GM19452 (cell line): Measurements from ENCODE around the gene PPP1R13L.
A peak's percentile ranks its signal among the peaks of the same experiment; 100 is the strongest.
"Not testable (repeated sequence)": the region's sequence is repeated elsewhere in the genome, so short reads cannot be mapped to it uniquely, and the experiment has no call there.

Experiments
- ATAC-seq: cut with Tn5 transposase; IDR thresholded peaks from one replicate; pipeline ENCODE4 v1.9.1; 2021; ENCODE audit not compliant: unreplicated experiment

PPP1R13L gene

DNA sequence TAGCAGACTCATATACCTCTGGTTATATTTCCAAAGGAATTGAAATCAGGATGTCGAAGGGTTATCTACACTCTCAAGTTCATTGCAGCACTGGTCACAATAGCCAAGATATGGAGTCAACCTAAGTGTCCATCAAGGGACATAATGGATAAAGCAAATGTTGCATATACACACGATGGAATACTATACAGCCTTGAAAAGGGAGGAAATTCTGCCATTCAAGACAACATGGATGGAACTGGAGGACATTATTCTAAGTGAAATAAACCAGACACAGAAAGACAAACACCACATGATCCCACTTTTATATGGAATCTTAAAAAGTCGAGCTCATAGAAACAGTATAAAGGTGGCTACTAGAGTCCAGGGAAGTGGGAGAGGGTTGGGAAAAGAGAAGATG is 32.5 kb upstream of the PPP1R13L start:
- no peak for ATAC-seq

DNA sequence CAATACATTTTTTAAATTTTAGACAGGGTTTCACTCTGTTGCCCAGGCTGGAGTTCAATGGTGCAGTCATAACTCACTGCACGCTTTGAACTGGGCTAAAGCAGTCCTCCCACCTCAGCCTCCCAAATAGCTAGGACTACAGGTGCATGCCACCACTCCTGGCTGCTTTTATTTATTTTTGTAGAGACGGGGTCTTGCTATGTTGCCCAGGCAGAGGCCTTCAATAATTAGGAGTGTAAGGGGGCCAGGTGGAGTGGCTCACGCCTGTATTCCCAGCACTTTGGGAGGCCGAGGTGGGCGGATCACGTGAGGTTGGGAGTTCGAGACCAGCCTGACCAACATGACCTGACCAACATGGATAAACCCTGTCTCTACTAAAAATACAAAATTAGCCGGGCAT is 27.7 kb upstream of the PPP1R13L start:
- not testable (repeated sequence) for ATAC-seq

DNA sequence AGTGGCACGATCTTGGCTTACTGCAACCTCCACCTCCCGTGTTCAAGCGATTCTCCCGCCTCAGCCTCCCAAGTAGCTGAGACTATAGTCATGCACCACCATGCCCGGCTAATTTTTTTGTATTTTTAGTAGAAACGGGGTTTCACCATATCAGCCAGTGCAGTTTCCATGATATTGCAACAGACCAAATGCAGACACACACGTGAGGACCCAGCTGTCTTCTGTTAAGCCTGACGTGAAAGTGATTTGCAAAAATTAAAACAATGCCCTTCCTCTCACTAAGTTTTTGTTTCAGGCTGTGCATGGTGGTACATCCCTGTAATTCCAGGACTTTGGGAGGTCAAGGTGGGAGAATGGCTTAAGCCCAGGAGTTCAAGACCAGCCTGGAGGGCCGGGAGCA is 26.1 kb upstream of the PPP1R13L start:
- ATAC-seq = not testable (repeated sequence)

DNA sequence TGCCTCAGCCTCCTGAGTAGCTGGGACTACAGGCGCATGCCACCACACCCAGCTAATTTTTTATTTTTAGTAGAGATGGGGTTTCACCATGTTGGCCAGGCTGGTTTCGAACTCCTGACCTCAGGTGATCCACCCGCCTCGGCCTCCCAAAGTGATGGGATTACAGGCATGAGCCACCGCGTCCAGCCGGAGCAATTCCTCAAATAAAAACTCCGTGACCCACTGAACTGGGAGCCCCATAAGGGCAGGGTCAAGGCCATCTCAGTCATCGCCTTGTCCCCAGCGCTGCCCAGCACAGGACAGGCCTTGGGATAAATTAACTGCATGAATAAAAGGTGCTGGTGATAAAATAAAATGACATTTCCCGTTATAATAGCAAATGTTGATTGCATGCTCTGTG is 25.0 kb upstream of the PPP1R13L start:
- not testable (repeated sequence) for ATAC-seq

DNA sequence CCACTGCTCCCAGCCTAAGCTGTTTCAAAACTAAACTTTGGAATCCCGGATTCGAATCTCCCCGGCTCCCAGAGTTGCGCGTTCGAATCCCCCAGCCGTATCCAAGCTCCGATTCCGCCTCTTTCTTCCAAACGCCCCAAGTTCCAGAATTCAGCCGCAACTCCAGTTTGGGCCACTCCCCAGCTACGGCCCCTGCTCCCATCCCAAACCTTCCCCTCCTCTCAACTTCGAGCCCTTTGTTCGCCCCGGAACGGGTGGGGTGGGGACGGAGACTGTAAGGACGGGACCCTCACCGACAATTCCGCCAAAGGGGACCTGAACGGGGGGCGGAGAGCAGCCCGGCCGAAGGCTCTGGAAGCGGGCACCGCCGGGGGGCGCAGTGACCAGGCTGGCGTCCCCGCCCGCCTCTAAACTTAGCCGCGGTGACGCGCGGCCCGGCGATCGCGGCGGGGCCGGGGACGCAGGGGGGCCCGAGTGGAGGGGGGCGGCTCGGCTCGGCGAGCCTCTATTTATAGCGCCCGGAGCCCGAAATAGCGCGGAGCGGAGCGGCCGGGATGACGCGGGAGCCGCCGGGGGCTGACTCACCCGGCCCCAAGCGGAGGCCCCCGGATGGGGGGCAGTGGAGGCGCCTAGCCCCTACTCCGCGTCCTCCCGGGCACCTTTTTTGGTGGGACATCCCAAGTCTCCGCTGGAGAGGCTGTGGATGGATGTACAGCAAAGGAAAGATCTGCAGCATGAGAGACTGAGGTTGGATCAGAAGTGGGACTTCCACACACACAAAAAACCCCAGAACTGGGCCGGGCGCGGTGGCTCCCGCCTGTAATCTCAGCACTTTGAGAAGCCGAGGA is 23.7 kb upstream of the PPP1R13L start:
- no peak for ATAC-seq

DNA sequence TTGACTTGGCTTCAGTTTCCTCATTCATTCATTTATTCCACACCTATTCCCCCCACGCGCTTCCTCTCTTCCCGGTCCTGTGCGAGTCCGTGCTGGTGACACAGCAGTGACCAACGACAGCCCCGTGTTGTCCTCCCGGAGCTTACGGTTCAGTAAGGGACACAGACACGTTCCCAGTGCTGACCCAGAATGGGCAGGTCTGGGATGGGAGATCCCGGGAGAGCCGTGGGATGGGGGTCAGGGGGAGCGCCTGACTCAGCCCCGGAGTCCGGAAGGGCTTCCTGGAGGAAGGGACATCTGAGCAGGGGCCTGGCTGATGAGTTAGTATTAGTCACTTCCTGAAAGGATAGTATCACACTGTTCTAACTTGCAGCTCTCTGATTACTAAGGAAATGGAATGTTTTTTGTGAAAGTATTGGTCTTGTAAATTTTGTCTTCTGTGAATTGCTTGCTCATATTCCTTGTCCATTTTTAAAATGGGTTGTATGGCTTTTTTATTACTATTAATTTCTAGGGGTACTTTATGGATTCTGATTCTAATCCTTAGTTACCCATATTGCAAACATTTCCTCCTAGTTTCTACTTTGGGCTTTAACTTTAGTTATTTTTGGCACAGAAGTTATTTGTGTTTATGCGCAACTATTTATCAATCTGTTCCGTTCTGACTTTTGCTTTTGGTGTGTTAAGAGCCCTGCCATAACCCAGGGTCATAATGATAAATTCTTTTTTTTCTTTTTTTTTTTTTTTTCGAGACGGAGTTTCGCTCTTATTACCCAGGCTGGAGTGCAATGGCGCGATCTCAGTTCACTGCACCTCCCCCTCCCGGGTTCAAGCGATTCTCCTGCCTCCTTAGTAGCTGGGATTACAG is 19.6 kb upstream of the PPP1R13L start:
- ATAC-seq = no peak

DNA sequence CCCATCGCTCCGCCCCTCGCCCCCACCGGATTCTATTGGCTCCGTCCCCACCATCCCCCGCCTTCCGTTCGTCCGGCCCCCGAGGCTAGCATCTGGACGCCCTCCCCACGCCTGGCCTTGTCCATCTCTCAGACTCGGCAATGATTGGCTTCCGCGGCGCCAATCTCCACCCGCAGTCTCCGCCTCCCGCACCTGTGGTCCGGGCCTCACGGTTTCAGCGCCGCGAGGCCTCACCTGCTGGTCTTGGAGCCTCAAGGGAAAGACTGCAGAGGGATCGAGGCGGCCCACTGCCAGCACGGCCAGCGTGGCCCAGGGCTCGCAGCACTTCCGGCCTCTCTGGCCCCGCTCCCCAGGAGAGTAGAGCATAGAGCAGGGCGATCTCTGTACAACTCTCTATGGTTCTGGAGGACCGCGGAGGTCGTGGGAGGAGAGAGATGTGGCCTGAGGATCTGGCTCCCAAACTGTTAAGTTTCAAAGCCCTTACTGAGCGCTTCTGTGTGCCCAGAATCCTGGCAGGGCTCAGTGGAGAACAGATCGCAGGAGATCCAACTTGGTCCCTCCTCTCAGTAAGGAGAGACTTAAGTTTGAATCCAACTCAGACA is 18.8 kb upstream of the PPP1R13L start, which contains the start of gene ERCC1:
Gene ERCC1 (minus strand): TSS at position 329 of the 602 bp plus-strand sequence. CDS start 543 bp downstream, outside the sequence.
- peak; percentile 57 for ATAC-seq

DNA sequence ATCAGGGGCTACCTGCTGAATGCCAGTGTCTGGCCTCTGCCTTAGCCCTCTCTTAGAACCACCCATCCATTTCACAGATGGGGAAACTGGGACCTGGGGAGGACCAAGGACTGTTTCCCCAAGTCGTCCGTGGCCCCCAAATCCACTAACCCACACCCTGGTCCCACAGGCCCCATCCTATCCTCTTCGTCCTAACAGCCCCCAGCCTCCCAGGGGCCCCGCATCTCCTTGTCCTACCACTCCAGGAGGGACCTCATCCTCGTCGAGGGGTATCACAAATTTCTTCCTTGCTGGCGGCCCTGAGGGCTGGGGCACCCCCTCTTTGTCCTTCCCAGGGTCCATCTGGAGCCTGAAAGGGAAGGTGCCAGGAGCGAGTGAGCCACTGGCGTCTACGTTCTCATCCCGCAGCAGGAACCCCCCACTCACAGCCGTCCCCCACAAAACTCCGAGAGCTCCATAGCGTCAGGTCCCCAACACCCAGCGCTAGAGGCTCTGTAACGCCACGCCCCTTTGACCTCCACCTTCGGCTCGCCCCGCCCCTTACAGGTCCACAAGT is 18.2 kb upstream of the PPP1R13L start:
- ATAC-seq = no peak

DNA sequence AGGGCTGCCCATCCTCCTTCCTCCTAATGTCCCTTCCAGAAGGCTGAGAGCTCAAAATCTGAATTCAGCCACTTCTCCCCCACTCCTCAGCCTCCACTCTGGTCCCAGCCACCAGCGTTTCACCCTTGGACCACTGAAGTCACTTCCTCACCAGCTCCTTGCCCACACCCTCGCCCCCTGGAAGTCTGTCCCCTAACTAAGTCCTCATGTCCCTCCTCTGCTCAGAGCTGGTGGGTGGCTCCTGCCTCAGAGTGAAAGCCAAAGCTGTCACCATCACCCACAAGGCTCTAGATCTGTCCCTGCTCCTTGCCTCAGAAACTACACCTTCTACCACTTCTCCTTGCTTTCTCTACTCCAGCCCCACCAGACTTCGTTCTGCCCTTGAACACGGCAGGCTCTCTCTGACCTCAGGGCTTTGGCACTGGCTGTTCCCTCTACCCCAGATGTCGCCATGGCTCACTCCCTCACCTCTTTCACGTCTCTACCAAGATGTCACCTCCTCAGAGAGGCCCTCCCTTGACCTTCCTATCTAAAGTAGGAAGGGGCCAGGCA is 17.2 kb upstream of the PPP1R13L start:
- no peak for ATAC-seq

DNA sequence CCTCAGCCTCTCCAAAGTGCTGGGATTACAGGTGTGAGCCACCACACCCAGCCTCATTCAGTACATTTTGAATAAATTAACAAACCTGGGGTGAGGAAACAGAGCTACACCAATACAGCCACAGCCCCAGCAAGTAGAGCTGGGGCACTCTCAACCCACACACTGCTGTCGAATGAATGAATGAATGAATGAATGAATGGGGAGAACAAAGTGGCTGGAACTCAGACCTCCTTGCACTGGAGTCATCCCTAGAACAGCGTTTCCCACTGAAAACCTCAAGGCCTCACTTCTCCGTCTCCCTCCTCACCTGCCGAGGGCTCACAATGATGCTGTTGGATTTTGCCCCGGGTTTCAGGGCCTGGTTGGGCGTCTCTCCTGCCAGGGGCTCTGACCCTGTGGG is 16.0 kb upstream of the PPP1R13L start:
- ATAC-seq = no peak

DNA sequence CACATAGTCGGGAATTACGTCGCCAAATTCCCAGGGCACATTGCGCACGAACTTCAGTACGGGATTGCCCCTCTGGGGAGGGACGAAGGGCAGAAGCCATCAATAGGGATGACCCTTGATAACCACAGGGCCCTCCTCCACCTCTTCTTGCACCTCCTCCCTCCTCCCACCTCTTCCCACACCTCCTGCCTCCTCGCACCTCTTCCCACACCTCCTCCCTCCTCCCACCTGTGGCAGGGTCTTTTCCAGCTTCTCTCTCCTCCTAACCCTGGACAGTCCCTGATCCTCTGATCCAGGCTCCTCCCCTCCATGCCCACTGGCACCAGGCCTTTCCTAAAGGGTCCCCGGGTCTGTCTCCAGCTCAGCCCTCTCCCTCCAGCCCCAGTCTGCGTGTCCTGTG is 15.5 kb upstream of the PPP1R13L start:
- ATAC-seq = no peak

DNA sequence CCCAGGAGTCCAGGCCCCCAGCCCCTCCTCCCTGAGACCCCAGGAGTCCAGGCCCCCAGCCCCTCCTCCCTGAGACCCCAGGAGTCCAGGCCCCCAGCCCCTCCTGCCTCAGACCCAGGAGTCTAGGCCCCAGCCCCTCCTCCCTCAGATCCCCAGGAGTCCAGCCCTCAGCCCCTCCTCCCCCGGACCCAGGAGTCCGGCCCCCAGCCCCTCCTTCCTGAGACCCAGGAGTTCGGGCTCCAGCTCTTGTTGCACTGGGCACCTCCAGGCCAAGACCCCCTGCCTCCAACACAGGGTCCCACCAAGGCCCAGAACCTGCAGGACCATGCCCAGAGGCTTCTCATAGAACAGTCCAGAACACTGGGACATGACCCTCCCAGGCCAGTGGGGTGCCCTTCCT is 15.0 kb upstream of the PPP1R13L start:
- no peak for ATAC-seq

DNA sequence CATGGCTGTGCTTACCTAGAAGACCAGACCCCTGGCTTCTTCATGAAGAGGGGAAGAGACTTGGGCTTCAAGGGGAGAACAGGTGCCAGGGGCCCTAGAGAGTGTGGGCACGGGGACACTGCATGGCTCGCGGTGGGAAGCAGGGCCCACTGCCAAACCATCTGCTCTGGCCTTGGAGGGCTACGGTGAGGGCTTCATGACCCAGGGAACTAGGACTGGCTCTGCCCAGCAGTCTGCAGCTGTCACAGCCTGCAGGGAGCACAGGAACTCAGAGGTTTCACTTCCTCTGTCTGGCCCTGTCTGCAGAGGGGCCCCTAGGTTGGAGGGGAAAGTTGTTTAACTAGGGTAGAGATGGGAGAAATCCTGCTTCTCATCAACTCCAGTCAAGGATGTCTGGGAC is 14.5 kb upstream of the PPP1R13L start:
- peak; percentile 52 for ATAC-seq

DNA sequence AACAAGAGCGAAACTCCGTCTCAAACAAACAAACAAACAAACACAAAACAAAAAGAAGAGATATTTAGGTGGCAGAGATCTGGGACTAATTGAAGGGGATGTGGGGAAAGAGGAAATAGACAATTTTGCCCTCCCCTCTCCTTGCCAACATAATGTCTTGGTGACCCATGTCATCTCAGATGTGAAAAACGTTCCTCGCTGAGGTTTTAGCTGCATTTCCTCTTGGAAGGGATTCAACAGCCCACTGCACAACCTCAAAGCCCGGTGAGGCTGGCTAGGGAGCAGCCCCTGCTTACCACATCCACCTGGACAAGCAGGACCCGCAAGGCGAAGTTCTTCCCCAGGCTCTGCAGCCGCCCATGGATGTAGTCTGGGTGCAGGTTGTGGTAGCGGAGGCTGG is 13.9 kb upstream of the PPP1R13L start:
- ATAC-seq = no peak

DNA sequence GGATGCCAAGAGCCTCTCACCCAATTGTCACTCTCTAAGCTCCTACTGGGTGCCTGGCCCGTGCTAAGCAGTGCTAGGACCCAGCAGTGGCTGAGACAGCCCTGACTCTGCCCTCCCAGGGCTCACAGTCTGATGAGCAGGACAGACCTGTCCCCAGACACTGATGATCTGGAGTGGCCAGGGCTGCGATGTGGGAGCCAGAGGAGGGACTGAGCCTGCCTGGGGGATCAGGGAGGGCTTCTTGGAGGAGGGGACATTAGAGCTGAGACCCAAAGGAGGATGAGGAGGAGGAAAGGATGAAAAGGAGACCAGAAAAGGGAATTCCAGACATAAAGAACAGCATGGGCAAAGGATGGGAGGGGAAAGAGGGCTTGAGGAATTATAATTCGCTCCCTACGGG is 12.3 kb upstream of the PPP1R13L start:
- no peak for ATAC-seq

DNA sequence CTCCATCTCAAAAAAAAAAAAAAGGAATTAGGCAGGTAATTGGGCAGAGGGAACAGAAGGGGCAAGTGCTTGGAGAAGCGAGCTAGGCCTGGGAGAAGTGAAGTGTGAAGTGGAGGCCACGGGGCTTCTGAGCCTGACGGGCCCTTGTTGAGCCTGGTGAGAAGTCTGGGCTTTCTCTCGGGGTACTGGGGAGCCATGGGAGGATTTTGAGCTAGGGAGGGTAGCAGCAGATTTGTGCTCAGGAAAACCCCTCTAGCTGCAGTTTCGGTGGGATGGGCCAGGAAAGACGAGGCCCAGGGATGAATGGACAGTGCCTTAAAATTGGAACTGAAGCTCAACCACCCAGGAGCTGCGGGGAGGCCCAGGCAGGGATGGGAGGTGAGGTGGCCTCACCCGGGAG is 9.6 kb upstream of the PPP1R13L start:
- no peak for ATAC-seq

DNA sequence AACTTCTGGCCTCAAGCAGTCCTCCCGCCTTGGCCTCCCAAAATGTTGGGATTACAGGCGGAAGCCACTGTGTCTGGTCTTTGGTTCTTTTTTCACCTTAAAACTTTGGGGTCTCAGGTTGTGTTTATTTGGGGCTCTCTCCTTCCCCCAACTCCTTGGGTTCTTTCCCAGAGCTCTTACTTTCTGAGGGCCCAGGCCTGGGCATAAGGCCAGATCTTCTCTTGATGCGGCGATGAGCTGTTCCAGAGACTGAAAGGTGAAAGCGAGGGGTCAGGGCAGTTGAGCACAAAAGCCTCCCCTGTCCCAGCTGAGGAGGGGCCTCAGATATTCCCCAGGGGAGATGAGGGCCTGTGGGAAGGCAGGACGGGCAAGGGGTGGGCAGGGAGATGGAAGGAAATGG is 8.6 kb upstream of the PPP1R13L start:
- ATAC-seq = no peak

DNA sequence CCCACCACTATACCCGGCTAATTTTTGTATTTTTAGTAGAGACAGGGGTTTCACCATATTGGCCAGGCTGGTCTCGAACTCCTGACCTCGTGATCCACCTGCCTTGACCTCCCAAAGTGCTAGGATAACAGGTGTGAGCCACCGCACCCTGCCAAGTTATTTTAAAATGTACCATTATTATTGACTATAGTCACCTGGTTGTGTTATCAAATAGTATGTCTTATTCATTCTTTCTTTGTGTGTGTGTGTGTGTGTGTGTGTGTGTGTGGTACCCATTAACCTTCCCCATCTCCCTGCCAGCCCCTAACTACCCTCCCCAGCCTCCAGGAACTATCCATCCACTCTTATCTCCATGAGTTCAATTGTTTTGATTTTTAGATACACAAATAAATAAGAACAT is 5.5 kb upstream of the PPP1R13L start:
- ATAC-seq = not testable (repeated sequence)

DNA sequence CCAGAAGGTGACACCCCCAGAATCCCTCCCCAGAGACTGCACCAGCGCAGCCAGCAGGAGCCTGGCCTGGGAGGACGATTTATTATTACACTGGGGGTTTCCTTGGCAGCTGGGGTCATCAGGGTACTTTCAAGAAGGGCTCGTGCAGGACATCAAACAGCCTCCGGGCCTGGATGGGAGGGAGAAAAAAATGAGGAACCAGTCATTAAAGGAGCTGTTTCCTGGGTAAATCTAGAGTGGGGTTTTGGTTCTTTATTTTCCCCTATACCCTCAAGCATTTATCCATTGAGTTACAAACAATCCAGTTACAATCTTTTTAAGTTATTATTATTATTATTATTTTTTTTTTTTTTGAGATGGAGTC is 4.7 kb upstream of the PPP1R13L start:
- no peak for ATAC-seq

DNA sequence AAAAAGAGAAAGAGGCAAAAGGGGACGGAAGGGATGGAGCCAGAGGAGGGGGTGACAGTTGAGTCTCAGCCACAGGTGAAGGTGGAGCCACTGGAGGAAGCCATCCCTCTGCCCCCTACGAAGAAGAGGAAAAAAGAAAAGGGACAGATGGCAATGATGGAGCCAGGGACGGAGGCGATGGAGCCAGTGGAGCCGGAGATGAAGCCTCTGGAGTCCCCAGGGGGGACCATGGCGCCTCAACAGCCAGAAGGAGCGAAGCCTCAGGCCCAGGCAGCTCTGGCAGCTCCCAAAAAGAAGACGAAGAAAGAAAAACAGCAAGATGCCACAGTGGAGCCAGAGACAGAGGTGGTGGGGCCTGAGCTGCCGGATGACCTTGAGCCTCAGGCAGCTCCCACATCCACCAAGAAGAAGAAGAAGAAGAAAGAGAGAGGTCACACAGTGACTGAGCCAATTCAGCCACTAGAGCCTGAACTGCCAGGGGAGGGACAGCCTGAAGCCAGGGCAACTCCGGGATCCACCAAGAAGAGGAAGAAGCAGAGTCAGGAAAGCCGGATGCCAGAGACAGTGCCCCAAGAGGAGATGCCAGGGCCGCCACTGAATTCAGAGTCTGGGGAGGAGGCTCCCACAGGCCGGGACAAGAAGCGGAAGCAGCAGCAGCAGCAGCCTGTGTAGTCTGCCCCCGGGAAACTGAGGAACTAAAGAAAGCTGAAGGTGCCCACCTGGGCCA is 4.1 kb upstream of the PPP1R13L start:
- ATAC-seq = no peak
